Urinary bladder (tissue), 4 donors: Measurements from ENCODE around the gene UBE3D. TPM values are rescaled to one million over a fixed set of nuclear protein-coding genes. Genes with fewer than 3 reads are reported as not detected.
"Not testable (repeated sequence)": the region's sequence is repeated elsewhere in the genome, so short reads cannot be mapped to it uniquely, and the experiment has no call there.

ENCODE experiments used
- DNase-seq: peaks from one replicate; pipeline ENCODE4 v3.0.0-alpha.2; 2015; ENCODE audit errors: extremely low spot score
- H3K27ac ChIP-seq: one replicate; pipeline ENCODE4 v1.5.1; 2013; ENCODE audit warnings: low read depth, mild to moderate bottlenecking, moderate library complexity
- H3K36me3 ChIP-seq: one replicate; pipeline ENCODE4 v1.6.1; 2013; ENCODE audit warnings: mild to moderate bottlenecking, moderate library complexity; ENCODE audit not compliant: insufficient read depth
- H3K4me1 ChIP-seq: one replicate; pipeline ENCODE4 v1.6.1; 2013; ENCODE audit warnings: mild to moderate bottlenecking, moderate library complexity; ENCODE audit not compliant: insufficient read depth
- H3K4me3 ChIP-seq: one replicate; pipeline ENCODE4 v1.5.1; 2013; ENCODE audit warnings: low read depth, low read length
- WGBS: extraction: QIAGEN DNeasy Blood & Tissue Kit; methylation state at CpG from one replicate; pipeline ENCODE4 v1.1.7; 2013; 5-methylcytosine and 5-hydroxymethylcytosine counted together
- polyA plus RNA-seq: library from polyadenylated mRNA; stranded (reverse); fragments of 200-250 nt; gene quantifications from one replicate; pipeline ENCODE4 v1.2.3, GENCODE V29; 2013
- total RNA-seq: library from RNA; depleted of rRNA; stranded (reverse); fragments of >200 nt; gene quantifications from one replicate; pipeline ENCODE4 v1.2.3, GENCODE V29; 2014
- donor health status: healthy with polysubstance abuse.
- donor health status: healthy.

UBE3D gene
- total and polyA plus RNA-seq, 2 donors = 4.0 to 17.3 TPM

GRCh38 chr6:82954937-82955577, 110.6 kb downstream of the UBE3D start:
- Histone ChIP-seq H3K27ac (no peak overlapping the region), H3K4me3 (no peak overlapping the region), H3K36me3 (no peaks in the 10 kb centered on the region), H3K4me1 (no peaks in the 10 kb centered on the region)
- WGBS = 78% methylated on average over 4 of the region's 4 CpGs
- no peak for DNase-seq

DNA sequence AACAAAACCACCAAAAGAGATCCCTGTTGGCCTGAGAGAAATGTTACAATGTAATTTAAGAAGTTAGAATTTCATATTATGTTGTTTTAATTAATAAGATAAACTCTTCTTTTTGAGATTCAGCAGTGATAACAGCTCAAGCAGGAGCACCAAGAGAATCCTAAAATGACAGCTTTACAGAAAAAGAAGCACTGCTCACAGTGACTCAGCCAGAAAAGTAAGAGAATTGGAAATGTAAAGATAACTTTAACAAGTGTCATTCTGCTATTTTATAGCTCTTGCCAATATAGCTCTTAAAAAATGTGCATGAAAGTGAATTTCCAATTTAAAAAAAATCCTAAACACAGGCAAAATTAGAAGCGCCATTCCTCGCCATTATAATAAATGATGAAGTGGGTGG, 111.3 kb downstream of the UBE3D start:
- DNase-seq = no peak
- Histone ChIP-seq H3K36me3 (no peaks in the 10 kb centered on the region), H3K4me3 (no peak overlapping the region), H3K27ac (no peak overlapping the region), H3K4me1 (no peaks in the 10 kb centered on the region)
- WGBS = 95% methylated on average over 2 of the region's 2 CpGs

GRCh38 chr6:82953871-82954270, 111.8 kb downstream of the UBE3D start:
- no peaks in the 10 kb centered on the region for H3K36me3 ChIP-seq
- no peak for DNase-seq
- H3K4me3 ChIP-seq = no peak overlapping the region
- WGBS = 22% methylated on average over 4 of the region's 4 CpGs
- H3K27ac ChIP-seq = no peak overlapping the region
- H3K4me1 ChIP-seq = no peaks in the 10 kb centered on the region

DNA sequence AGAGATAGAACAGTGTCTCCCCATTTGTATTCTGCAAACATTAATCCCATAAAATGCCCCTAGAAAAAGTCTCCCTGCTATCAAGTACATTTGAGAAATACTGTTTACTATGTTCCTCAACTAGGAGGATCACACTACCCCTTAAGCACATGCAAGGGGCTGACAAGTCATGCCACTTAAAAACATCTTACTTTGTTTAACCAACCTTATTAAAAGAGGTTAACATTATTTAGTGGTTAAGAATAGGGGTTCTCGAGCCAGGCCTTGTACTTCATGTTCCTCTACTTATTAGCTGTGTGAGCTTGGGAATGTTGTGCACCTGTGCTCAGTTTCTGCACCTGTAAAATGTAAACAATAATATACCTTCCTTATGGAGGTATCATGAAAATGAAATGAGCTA, 113.7 kb downstream of the UBE3D start:
- H3K4me3 ChIP-seq = no peak overlapping the region
- H3K4me1 ChIP-seq = no peaks in the 10 kb centered on the region
- no peaks in the 10 kb centered on the region for H3K36me3 ChIP-seq
- WGBS = 95% methylated on average over 1 of the region's 1 CpG
- H3K27ac ChIP-seq = no peak overlapping the region
- DNase-seq = no peak

DNA sequence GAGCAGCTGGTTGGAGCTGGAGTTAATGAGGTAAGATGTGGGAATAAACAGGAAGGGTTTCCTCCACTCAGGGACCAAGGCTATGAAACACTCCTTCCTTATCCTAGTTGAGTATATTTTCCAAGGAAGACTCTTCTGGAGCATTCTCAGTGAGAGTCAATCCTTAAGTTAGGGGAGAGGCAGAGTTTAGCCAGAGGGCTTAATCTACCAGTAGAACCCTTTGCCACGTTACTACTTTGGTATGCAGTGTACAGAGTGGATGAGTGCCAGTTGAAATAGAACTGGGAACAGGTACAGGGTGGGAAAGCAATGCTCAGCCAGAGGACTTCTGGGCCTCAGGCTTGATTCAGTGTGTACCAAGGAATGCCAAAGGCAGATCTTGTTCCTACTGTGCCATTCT, 114.3 kb downstream of the UBE3D start:
- no peak for DNase-seq
- Histone ChIP-seq H3K27ac (no peak overlapping the region), H3K4me1 (no peaks in the 10 kb centered on the region), H3K4me3 (no peak overlapping the region), H3K36me3 (no peaks in the 10 kb centered on the region)
- WGBS = 57% methylated on average over 1 of the region's 1 CpG

- WGBS = 97% methylated on average over 3 of the region's 3 CpGs
- not testable (repeated sequence) for H3K36me3 ChIP-seq, H3K4me3 ChIP-seq
Measured at GRCh38 chr6:82930915-82931314, 134.7 kb downstream of the UBE3D start.

GRCh38 chr6:82924799-82925535, 140.7 kb downstream of the UBE3D start:
- no peak for DNase-seq
- WGBS = 71% methylated on average over 3 of the region's 3 CpGs

More at GRCh38 chr6:82930915-82931314, 134.7 kb downstream of the UBE3D start:
- DNase-seq, H3K4me1 ChIP-seq, H3K27ac ChIP-seq: not testable (repeated sequence)

GRCh38 chr6:82921258-82921657, 144.4 kb downstream of the UBE3D start:
- 88% methylated on average over 1 of the region's 1 CpG for WGBS
- DNase-seq = no peak
- Histone ChIP-seq H3K36me3 (peaks cover 2% of the 10 kb centered on the region), H3K4me3 (no peak overlapping the region), H3K27ac (no peak overlapping the region), H3K4me1 (no peaks in the 10 kb centered on the region)

More at GRCh38 chr6:82924799-82925535, 140.7 kb downstream of the UBE3D start:
- H3K4me1 ChIP-seq = no peaks in the 10 kb centered on the region
- no peak overlapping the region for H3K27ac ChIP-seq
- H3K36me3 ChIP-seq = no peaks in the 10 kb centered on the region
- no peak overlapping the region for H3K4me3 ChIP-seq

DNA sequence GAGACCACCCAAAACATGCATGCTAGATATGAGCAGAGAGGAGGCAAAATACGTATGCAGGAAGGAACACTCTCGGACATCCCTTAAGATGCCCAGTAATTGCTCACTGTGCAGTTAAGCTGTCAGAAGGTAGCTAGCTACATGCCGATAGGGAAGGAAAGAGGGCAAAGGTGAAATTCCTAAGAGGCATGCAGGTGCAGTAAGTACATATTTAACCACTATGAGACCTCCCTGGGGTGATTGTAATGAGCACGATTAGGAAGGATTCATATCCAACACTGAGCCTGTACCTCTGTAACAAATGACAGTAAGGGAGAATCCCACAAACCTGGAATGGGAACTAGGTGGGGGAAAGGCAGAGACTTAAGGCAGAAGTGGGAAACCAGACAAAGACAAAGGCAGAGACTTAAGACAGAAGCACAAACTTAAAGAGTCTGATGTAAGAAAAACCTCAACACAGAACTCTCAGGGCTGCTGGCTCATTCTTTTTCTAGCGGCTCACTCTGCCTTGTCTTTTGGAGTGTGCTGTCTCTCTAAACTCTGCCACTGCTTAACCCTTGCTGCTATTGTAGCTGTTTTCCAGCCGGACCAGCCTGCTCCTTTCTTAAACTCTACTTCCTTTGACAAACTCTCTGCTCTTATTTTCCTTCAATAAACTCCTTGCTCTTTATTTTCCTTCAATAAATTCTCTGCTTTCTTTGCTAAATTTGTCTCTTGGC, 148.1 kb downstream of the UBE3D start:
- Histone ChIP-seq H3K4me3 (no peak overlapping the region), H3K4me1 (no peaks in the 10 kb centered on the region), H3K36me3 (peaks cover 2% of the 10 kb centered on the region), H3K27ac (no peak overlapping the region)
- no peak for DNase-seq
- WGBS = 51% methylated on average over 6 of the region's 6 CpGs

DNA sequence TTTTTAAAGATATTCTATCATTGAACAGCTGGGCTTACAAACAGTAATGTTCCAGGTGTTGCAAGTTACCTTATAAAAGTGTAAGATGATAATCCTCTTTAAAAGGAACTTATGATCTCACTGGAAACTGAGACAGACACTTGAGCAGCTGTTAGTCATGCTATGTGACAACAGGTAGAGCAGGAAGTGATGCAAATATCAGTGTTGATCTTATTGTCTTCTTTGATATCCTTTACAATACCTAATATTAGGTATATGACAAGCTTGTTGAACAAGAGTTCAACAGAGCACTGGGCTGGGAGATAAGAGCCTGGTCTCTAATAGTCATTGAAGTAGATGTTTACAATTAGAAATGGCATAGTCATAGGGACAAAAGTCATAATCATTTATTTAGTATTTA, 150.0 kb downstream of the UBE3D start:
- Histone ChIP-seq H3K27ac (no peak overlapping the region), H3K36me3 (peaks cover 2% of the 10 kb centered on the region), H3K4me1 (no peaks in the 10 kb centered on the region), H3K4me3 (no peak overlapping the region)
- DNase-seq = no peak

DNA sequence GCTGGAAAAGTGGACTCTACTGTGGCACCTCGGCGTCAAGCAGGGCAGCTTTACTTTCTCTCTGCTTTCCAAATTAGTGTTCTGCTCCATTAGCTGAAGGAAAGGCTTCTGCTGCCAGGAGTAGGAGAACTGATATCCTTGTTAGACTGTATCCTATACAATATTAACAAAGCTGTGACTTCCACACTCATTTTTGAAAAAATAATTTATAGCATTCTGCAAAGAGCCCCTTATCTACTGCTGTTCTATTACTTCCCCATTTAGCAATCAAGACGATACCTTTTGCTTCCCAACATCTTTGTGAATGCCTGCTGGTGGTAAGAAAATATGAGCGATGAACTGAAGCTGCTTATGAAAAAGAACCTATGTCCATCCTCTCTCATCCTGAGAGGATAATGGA, 151.1 kb downstream of the UBE3D start:
- Histone ChIP-seq H3K36me3 (peaks cover 2% of the 10 kb centered on the region), H3K27ac (no peak overlapping the region)

GRCh38 chr6:82910820-82911219, 154.8 kb downstream of the UBE3D start:
- H3K4me3 ChIP-seq = no peak overlapping the region
- no peaks in the 10 kb centered on the region for H3K4me1 ChIP-seq
- H3K27ac ChIP-seq = no peak overlapping the region
- no peaks in the 10 kb centered on the region for H3K36me3 ChIP-seq
- DNase-seq = no peak

More for the DNA sequence above, 151.1 kb downstream of the UBE3D start:
- no peak overlapping the region for H3K4me3 ChIP-seq
- no peak for DNase-seq
- H3K4me1 ChIP-seq = no peaks in the 10 kb centered on the region
- WGBS = 90% methylated on average over 4 of the region's 4 CpGs

GRCh38 chr6:82910395-82910794, 155.2 kb downstream of the UBE3D start:
- no peak overlapping the region for H3K27ac ChIP-seq
- no peak for DNase-seq
- no peaks in the 10 kb centered on the region for H3K4me1 ChIP-seq
- H3K4me3 ChIP-seq = no peak overlapping the region
- 55% methylated on average over 1 of the region's 1 CpG for WGBS
- H3K36me3 ChIP-seq = no peaks in the 10 kb centered on the region

DNA sequence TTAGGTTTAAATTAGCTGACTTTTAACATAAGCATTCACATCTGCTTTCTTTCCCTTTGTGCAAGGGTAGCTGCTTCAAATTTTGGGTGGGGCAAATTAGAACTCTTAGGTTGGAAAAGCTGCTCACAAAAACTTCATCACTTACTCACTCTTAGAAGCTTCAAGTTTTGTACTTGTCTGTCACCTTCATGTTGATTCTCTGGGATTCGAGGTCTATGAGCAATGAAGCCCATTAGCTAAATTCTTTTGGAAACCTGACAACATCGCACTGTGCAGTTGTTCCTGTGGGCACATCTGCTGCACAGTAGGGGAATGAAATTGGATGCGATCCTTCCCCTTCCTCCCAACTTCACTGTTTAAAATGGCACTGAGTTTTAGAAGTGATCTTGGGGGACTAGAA, 156.1 kb downstream of the UBE3D start:
- Histone ChIP-seq H3K4me3 (no peak overlapping the region), H3K4me1 (no peaks in the 10 kb centered on the region), H3K27ac (peak overlapping the region; percentile 38), H3K36me3 (no peaks in the 10 kb centered on the region)
- 71% methylated on average over 3 of the region's 3 CpGs for WGBS
- no peak for DNase-seq
